Measurements from ENCODE around the gene ZNF474.

The ZNF474 gene

GRCh38 chr5:122156724-122157325 is 27.5 kb downstream of the ZNF474 start:
- TF ChIP-seq CTCF (IDR thresholded peaks at IDR 0.05), result peak; percentile 35
- H3K27ac Mint-ChIP-seq, result no peak overlapping the region
- H3K9me3 Mint-ChIP-seq, result peaks cover 3% of the 10 kb centered on the region
- DNase-seq, result no peak
- no peak overlapping the region for H3K4me3 Mint-ChIP-seq
- no peaks in the 10 kb centered on the region for H3K36me3 Mint-ChIP-seq (ENCODE audit: low read depth)
- H3K4me1 Mint-ChIP-seq, result peaks cover 15% of the 10 kb centered on the region
- peaks cover 10% of the 10 kb centered on the region for H3K27me3 Mint-ChIP-seq (ENCODE audit: low read depth, poor library complexity)

DNA sequence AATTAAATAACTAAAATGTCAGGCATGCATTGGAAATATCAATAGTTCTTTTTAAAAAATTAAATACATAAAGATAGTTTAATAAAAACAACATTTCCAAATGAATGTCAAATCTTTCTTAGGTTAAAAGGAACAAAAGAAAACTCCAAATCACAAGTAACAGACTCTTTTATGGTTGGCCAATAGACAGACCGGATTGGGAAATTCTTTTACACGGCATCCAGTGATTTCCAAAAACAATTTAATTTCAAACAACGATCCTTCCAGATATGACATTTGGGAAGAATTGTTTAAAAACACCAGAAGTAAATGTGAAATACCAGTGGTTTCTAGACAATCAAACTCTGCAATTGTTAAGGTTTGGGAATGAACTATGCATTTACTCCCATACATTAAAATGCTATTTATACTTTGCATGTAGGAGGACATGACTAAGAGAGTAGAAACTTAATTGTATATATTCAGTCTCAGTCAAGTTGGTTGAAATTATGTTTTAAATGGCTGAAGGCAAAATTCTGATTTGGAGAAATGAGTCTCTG is 32.8 kb downstream of the ZNF474 start:
- no peak for TF ChIP-seq CTCF (IDR thresholded peaks at IDR 0.05)
- Mint-ChIP-seq H3K27me3 (ENCODE audit: low read depth, poor library complexity) (peaks cover 10% of the 10 kb centered on the region), H3K27ac (no peak overlapping the region), H3K36me3 (ENCODE audit: low read depth) (no peaks in the 10 kb centered on the region), H3K4me3 (no peak overlapping the region), H3K9me3 (peaks cover 3% of the 10 kb centered on the region), H3K4me1 (no peaks in the 10 kb centered on the region)
- no peak for DNase-seq

DNA sequence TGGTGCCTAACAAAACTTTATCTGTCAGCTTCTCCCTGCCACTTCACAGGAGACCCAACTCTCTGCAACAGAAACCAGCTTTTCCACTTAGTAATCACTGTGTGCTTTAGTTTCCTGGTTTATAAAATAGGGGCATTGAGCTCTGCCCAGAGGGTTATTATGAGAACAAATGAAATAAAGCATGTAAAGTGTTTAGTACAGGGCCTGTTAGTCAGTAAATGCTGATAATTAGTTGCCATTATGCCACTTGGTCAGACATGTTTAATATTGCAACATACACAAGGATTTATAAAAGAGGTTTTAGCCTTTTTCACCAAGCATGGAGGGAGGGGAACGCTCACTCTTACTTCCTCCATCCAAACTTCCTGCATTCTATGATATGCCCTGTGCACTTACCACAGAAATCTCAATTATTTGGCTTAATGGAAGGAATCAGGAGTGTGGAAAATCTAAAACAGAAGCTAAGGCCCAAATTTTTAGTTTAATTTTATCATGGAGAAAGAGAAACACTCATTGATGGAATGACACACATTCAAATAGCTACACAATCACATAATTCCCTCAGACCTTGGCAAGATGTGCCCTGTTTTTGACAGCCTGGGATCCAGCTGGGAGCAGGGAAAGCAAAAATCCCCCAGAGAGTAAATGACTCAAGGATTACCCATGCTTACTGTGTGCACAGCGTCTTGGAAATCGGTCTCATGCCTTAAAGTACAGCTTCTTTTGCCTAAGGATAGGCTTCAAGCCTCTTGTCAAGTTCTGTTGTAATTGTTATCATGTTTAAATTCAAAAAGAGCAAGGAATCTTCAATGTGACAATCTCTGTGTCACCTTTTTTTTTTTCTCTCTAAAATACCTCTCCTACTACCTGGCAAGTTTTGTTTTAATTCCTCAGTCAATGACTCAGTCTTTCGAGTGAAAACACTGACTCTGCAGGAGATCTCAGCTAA is 34.0 kb downstream of the ZNF474 start:
- Mint-ChIP-seq H3K4me1 (no peaks in the 10 kb centered on the region), H3K27ac (no peak overlapping the region), H3K9me3 (peaks cover 3% of the 10 kb centered on the region), H3K27me3 (ENCODE audit: low read depth, poor library complexity) (peaks cover 10% of the 10 kb centered on the region), H3K36me3 (ENCODE audit: low read depth) (no peaks in the 10 kb centered on the region), H3K4me3 (no peak overlapping the region)
- no peak for TF ChIP-seq CTCF (IDR thresholded peaks at IDR 0.05)
- no peak for DNase-seq

- Mint-ChIP-seq H3K9me3 (peaks cover 3% of the 10 kb centered on the region), H3K4me3 (no peak overlapping the region), H3K36me3 (ENCODE audit: low read depth) (no peaks in the 10 kb centered on the region), H3K27me3 (ENCODE audit: low read depth, poor library complexity) (peaks cover 6% of the 10 kb centered on the region), H3K4me1 (no peaks in the 10 kb centered on the region), H3K27ac (no peak overlapping the region)
- TF ChIP-seq CTCF (IDR thresholded peaks at IDR 0.05), result no peak
- no peak for DNase-seq
These were observed 34.7 kb downstream of the ZNF474 start for GRCh38 chr5:122164070-122164435.

GRCh38 chr5:122164831-122165558 is 35.6 kb downstream of the ZNF474 start:
- no peak for DNase-seq
- no peaks in the 10 kb centered on the region for H3K4me1 Mint-ChIP-seq
- H3K4me3 Mint-ChIP-seq, result no peak overlapping the region
- H3K9me3 Mint-ChIP-seq, result peaks cover 1% of the 10 kb centered on the region
- no peak for TF ChIP-seq CTCF (IDR thresholded peaks at IDR 0.05)
- peaks cover 4% of the 10 kb centered on the region for H3K27me3 Mint-ChIP-seq (ENCODE audit: low read depth, poor library complexity)
- no peaks in the 10 kb centered on the region for H3K36me3 Mint-ChIP-seq (ENCODE audit: low read depth)
- H3K27ac Mint-ChIP-seq, result no peak overlapping the region

All from nephron progenitor cell (in vitro differentiated cells).